GM12873 (cell line): ENCODE data around the gene DYNC1H1.

Experiments used
- CTCF ChIP-seq: IDR thresholded peaks from 2 replicates; pipeline ENCODE4 v1.5.1; 2012; ENCODE audit warnings: low read depth, mild to moderate bottlenecking, moderate library complexity, low read length, control low read depth; ENCODE audit not compliant: insufficient read depth; ENCODE audit errors: missing control alignments

DYNC1H1 gene

GRCh38 chr14:101965770-101966722, 1.7 kb downstream of the DYNC1H1 start:
- TF ChIP-seq CTCF: no peak

GRCh38 chr14:101966742-101967141, 2.4 kb downstream of the DYNC1H1 start:
- no peak for TF ChIP-seq CTCF

DNA sequence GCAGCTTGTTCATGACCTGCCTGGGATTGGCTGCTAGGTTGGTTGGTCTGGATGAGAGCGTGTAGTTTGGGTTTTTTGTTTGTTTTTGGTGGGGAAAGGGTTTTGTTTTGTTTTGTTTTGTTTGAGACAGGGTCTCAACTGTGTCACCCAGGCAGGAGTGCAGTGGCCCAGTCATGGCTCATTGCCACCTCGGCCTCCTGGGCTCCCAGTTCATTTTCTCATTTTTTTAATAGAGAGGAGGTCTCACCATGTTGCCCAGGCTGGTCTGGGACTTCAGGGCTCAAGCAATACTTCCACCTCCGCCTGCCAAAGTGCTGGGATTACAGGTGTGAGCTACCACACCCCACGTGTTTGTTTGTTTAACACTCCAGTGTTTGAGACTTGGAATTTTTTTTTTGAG, 3.8 kb downstream of the DYNC1H1 start:
- TF ChIP-seq CTCF: no peak

- TF ChIP-seq CTCF: no peak
Measured at GRCh38 chr14:101969481-101969880, 5.1 kb downstream of the DYNC1H1 start.

GRCh38 chr14:101970830-101971400, 6.5 kb downstream of the DYNC1H1 start:
- no peak for TF ChIP-seq CTCF

DNA sequence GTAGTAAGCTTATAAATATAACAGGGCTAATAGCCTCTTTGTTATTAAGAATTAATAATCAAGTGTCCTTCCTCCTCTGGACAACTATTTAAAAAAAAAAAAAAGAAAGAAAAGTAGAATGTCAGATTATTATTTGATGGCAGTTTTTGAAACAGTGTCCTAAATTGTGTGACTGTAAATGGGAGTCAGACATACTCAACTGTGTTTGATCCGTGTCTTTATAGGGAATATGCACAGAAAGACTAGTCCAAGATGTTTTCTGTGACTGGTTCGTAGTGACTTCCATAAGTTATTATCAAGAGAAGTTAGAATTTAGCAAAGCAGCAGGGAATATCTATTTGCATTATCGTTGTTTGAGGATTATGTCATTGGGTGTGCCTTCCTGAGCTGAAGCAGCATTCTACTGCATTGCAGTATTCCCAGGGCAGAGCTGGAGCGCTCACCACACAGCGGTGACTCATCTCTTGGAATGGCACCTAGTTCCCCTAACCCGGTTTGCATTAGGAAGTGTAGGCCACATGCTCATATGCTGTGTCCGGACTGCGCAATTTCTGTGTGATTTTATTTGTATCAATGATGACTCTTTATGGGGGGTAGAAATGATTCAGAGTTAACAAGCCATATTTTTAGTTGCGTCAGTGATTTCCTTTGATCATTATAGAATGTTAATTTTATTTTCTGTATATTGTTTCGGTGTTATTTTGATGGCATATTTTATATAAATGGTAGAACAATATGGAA, 7.9 kb downstream of the DYNC1H1 start:
- no peak for TF ChIP-seq CTCF

DNA sequence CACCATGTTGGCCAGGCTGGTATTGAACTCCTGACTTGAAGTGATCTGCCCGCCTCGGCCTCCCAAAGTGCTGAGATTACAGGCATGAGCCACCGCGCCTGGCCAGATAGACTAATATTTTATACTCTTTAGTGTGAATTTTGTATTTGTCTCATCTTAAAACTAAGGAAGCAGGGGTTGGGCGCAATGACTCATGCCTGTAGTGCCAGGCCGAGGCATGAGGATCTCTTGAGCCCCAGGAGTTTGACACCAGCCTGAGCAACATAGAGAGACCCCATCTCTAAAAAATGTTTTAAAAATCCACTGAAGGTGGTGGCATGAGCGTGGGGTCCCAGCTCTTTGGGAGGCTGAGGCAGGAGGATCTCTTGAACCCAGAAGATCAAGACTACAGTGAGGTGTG, 9.0 kb downstream of the DYNC1H1 start:
- TF ChIP-seq CTCF: no peak
